HG02885 (cell line): ENCODE results near the gene TPM1.

Experiments
- ATAC-seq: cut with Tn5 transposase; IDR thresholded peaks from one replicate; pipeline ENCODE4 v1.9.1; 2021; ENCODE audit warnings: mild to moderate bottlenecking; ENCODE audit not compliant: unreplicated experiment, poor library complexity

The TPM1 gene

DNA sequence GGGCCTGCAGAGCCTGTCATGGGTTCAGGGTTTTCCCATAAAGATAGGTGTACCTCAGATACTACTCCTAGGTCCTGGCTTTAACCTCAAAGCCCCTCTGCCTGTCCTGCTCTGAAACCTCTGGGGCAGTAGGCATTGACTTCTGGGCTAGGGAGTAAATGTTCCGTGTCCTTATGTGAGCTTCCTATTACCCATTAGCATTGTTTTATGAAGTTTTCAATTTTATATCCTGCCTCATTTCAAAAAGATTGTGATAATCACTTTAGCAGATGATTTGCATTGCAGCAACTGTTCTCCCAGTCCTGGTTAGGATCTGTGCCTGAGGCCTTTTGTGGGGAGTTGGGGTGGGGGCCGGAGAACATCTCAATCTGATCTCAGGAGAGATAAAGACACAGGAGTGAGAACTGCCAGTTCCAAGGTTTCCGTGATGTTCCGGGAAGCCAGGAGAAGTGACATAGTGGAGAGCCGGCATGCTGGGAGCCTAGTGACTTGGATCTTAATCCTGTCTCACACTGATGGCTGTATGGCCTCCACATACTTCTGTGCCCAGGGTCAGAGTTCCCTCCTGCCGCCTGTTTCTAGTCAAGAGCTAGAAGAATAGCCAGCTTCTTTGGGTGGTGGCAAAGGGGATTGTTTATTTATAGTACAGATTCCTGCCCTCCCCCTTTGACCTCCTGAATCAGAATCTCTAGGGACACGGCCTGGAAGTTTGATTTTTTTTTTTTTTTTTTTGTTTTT lies 10.6 kb downstream of the TPM1 start:
- ATAC-seq = no peak

DNA sequence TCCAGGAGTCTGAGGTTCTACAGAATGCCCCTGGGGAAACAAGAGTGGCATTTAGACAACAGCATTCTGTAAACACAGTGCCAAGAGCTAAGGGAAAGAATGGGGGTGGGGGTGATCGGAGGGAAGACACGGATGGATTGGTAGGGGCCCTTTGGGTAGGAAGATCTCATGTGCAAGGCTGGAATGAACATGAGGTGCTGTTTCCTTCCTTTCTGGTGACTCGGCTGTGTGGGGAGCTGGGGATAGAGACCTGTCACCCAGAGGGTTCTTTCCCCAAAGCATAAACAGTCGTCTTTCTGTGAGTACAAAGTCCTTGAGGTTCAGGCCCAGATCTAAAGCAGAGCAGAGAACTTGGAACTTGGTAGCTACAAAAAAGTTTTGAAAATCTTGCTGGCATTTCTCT lies 11.7 kb downstream of the TPM1 start:
- ATAC-seq = no peak

DNA sequence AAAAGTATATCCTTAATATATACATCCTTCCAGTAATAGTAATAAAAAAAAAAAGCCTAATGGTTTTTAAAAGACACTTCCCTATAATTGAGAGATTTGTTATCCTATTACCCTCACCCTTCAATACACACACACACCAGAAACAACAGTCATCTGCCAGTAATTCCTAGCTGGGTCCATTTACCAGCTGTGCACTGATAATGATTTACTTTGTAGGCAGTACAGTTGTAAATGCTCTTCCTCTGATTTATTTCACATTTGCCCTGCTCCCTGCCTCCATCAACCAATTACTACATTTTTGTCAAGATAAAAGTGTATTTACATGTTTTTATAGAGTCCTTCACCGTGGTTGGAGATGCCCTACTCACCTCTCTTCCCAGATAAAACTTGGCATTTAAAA lies 12.4 kb downstream of the TPM1 start:
- no peak for ATAC-seq

DNA sequence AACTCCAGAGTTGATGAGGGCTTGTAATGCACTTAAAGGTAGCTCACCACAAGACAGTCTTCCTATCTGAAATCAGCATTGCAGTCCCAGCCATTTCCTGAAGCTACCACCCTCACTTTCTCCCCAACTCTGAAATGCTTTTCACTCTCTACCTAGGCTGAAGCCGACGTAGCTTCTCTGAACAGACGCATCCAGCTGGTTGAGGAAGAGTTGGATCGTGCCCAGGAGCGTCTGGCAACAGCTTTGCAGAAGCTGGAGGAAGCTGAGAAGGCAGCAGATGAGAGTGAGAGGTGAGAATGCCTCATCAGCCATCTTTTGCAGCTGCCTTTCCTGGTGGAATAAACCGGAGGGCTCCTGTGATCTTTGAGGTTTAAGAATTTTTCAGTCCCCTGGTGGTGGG lies 14.3 kb downstream of the TPM1 start:
- no peak for ATAC-seq

- no peak for ATAC-seq
Observed at GRCh38 chr15:63057468-63058345, 15.2 kb downstream of the TPM1 start.

- no peak for ATAC-seq
Observed at GRCh38 chr15:63059075-63059474, 16.5 kb downstream of the TPM1 start.

DNA sequence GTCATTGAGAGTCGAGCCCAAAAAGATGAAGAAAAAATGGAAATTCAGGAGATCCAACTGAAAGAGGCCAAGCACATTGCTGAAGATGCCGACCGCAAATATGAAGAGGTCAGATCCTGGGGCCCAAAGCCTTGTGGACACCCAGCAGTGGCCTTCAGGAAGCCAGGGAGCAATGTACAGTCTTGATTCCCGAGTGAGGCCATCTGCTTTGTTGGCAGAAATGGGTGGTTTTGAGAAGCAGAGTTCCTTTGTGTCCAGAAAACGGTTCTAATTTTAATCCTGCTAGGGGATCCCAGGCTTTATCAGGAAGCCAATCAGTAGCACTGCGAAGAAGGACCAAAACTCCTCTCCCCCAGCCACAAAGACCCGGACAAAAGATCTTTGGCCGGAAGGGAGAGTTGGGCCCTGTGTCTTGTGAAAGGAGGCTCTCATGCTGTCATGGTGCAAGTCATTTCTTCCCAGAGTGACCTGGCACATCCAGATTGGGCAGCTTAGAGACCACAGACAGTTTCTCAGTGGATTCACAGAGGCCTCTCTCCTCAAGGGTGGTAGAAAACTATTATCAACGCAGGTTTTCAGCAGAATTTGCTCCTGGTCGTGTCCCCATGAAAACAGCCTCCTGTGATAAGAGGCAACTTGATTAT lies 17.1 kb downstream of the TPM1 start:
- no peak for ATAC-seq

GRCh38 chr15:63060699-63061098 lies 18.2 kb downstream of the TPM1 start:
- no peak for ATAC-seq

DNA sequence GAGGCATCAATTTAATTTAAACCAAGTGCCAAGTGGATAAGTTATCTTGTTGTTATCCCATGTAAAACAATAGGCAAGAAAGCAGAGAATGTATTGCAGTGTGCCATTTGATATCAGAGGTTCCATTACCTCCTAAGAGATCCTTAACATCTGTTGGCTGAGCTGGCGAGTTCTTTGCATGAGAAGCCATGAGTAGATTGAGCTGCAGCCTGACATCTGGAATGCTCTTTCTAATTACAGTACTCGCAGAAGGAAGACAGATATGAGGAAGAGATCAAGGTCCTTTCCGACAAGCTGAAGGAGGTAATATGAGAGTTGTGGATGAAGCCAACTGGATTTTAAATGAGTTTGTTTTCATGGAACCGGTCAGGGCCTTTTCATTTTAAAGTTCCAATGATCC lies 19.4 kb downstream of the TPM1 start:
- no peak for ATAC-seq

- ATAC-seq = no peak
Observed at GRCh38 chr15:63063164-63063756, 20.7 kb downstream of the TPM1 start.

DNA sequence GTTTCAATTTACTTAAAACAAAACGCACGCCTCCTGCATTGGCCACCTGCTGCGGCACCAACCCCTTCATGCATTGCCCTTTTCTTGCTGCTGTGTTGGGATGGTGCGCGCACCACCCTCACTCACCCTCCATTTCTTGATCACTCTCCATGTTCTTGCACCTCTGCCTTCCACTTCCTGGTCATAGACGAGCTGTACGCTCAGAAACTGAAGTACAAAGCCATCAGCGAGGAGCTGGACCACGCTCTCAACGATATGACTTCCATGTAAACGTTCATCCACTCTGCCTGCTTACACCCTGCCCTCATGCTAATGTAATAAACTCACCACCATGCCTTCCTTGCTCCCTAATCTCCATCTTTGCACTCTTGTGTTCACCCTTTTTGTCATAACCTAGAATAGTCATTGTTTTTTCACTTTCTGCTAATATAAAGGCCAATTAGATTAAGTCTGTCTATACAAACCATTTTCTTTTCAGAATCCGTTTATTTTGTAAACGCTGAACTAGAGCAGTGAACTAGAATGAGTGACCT lies 21.4 kb downstream of the TPM1 start:
- ATAC-seq = no peak

GRCh38 chr15:63065262-63066221 lies 23.0 kb downstream of the TPM1 start:
- no peak for ATAC-seq

- ATAC-seq = no peak
Observed at GRCh38 chr15:63066272-63066671, 23.7 kb downstream of the TPM1 start.

DNA sequence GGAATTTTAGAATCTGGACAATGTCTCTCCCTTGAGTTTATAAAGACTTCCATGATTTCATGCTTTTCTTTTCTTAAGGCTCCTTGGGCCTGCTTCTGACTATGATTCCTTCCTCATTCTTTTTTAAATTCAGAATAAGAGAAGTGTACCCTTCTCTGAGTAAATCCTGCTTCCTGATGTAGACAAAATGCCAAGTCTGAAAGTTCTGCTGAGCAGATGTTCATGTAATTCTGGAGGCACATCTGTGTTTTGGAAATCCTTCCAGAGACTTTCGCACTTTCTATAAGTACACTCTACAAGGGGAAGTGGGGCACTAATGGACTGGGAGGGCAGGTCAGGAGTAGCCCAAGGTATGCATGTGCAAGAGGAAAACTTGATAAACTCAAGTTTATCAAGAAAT lies 24.8 kb downstream of the TPM1 start:
- no peak for ATAC-seq

DNA sequence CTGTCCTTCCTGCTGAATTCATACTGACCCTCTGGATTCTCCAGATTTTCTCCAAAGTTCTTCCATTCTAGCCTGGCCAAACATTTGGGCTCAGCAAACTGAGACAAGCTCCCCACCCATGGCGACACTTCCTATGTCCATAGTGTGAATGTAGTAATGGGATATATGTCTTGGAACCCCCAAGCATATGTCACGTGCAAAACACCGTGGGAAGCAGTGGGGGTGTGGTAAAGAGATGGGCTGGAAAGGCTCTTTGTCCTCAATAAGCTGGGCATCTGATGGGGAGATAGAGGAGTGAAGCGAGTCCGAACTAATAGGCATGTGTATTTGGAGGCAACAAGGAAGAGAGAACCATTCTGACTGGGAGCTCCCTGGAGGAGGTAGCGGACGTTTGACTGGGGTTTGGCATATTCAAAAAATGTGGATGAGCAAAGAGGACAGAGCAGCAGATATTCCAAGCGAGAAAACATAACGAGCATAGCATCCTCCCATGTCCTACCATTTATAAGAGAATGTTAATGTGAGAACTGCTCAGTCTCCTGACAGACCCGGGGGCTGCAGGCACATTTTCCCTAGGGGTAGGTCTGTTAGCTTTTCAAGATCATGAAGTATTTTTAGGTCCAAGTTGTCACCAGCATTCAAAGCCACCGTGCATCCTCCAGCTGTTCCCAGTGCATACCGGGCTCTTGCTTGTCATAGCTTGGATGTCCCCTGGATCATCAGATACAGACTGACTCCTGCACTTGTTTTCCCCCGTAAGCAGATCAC lies 25.6 kb downstream of the TPM1 start:
- no peak for ATAC-seq

- no peak for ATAC-seq
Observed at GRCh38 chr15:63069616-63070090, 27.1 kb downstream of the TPM1 start.

DNA sequence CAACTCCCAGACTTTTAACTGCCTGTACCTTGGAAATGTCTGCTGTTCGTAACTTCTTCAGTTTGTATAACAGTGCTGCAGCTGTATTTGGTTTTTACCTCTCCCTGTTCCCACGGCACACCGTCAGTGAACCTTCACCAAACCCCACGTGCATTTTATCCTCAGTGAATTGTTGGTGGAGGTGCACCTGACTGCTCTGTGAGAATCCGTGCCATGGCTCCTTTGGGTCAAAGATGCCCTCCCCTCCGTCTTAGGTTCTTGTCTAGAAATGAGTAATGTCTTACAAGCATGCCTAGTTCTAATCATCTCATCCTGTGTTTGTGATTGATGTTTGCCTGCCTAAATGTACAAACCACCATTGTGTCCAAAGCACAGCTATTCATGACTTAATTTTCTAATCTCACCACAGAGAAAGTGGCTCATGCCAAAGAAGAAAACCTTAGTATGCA lies 28.2 kb downstream of the TPM1 start:
- no peak for ATAC-seq

DNA sequence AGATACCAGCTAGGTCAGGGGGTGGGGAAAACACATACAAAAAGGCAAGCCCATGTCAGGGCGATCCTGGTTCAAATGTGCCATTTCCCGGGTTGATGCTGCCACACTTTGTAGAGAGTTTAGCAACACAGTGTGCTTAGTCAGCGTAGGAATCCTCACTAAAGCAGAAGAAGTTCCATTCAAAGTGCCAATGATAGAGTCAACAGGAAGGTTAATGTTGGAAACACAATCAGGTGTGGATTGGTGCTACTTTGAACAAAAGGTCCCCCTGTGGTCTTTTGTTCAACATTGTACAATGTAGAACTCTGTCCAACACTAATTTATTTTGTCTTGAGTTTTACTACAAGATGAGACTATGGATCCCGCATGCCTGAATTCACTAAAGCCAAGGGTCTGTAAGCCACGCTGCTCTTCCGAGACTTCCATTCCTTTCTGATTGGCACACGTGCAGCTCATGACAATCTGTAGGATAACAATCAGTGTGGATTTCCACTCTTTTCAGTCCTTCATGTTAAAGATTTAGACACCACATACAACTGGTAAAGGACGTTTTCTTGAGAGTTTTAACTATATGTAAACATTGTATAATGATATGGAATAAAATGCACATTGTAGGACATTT lies 28.9 kb downstream of the TPM1 start:
- ATAC-seq = no peak
